Endothelial cell of umbilical vein (primary cell): ENCODE results near the gene EEA1. TPM values are rescaled to one million over a fixed set of nuclear protein-coding genes. Genes with fewer than 3 reads are reported as not detected.

ENCODE experiments used
- BruUV-seq: library from RNA; stranded (reverse); fragments of 400-500 nt; replicated peaks from 2 replicates; lab custom pipeline; 2021; lab: Mats Ljungman, UMichigan
- CTCF ChIA-PET: fragments of 300-600, 350-600 bp; sonication (Branson Sonifier 250); formaldehyde crosslinking; loops from one replicate; lab custom pipeline; 2021; ENCODE audit warnings: antibody characterized with exemption, inconsistent platforms; lab: Charles Lee
- POLR2A ChIA-PET: fragments of 300-600, 350-600 bp; sonication (Branson Sonifier 250); formaldehyde crosslinking; loops from one replicate; lab custom pipeline; 2021; ENCODE audit warnings: antibody characterized with exemption, inconsistent platforms; lab: Charles Lee
- DNase-seq: peaks from one replicate; pipeline ENCODE4 v3.0.0-alpha.2; 2011; ENCODE audit warnings: low read depth, low spot score
- FAIRE-seq: peaks from 2 replicates; lab custom pipeline; 2011; peaks lifted over from hg19 to GRCh38; lab: Jason Lieb, UNC
- H2AFZ ChIP-seq: 2 replicates; pipeline ENCODE4 v1.6.0; 2012; ENCODE audit warnings: low read depth, low read length, control low read depth, inconsistent platforms
- H3K27ac ChIP-seq: 2 replicates; pipeline ENCODE4 v1.5.1; 2011; ENCODE audit warnings: low read depth, mild to moderate bottlenecking, control low read depth, low read length, moderate library complexity; ENCODE audit not compliant: insufficient read depth
- H3K27me3 ChIP-seq, 2 experiments: 2 replicates each; pipeline versions ENCODE4 v1.6.0 to v1.6.1; 2011; ENCODE audit warnings: low read length in 2 of 2, mixed read lengths in 1 of 2; ENCODE audit not compliant: control insufficient read depth in 2 of 2, insufficient read depth in 2 of 2
- H3K36me3 ChIP-seq, 2 experiments: 2 replicates in 1 of 2; 3 replicates in 1 of 2; pipeline ENCODE4 v1.5.1; 2011; ENCODE audit warnings: low read length in 2 of 2, mild to moderate bottlenecking in 1 of 2, moderate library complexity in 1 of 2; ENCODE audit not compliant: control insufficient read depth in 2 of 2, insufficient read depth in 2 of 2; ENCODE audit errors: extremely low read depth in 1 of 2
- H3K4me1 ChIP-seq: 3 replicates; pipeline ENCODE4 v1.5.1; 2011; ENCODE audit warnings: mild to moderate bottlenecking, low read length; ENCODE audit not compliant: control insufficient read depth, insufficient read depth; ENCODE audit errors: extremely low read depth
- H3K4me2 ChIP-seq: 2 replicates; pipeline ENCODE4 v1.6.1; 2011; ENCODE audit warnings: low read length, control low read depth, mixed read lengths; ENCODE audit not compliant: insufficient read depth
- H3K4me3 ChIP-seq, 3 experiments: fragments of 200-600 bp in 1 of 3; sonication (generic), shearing (Covaris generic) in 1 of 3; replicated peaks in 1 of 3; 2 replicates each; pipeline ENCODE4 v1.5.1; 2011 to 2016; ENCODE audit warnings: control low read depth in 3 of 3, low read length in 3 of 3, mild to moderate bottlenecking in 2 of 3, inconsistent platforms in 1 of 3, low read depth in 1 of 3, moderate library complexity in 1 of 3; ENCODE audit not compliant: insufficient read depth in 1 of 3
- H3K79me2 ChIP-seq: 2 replicates; pipeline ENCODE4 v1.6.0; 2012; ENCODE audit warnings: low read length, inconsistent platforms; ENCODE audit not compliant: control insufficient read depth, insufficient read depth
- H3K9ac ChIP-seq: replicated peaks from 2 replicates; pipeline ENCODE3; 2011; ENCODE audit warnings: low read length, control low read depth; ENCODE audit not compliant: insufficient read depth; ENCODE audit errors: extremely low read depth
- H3K9me1 ChIP-seq: replicated peaks from 3 replicates; pipeline ENCODE4 v1.6.0; 2011; ENCODE audit warnings: mild to moderate bottlenecking, low read length; ENCODE audit not compliant: control insufficient read depth, insufficient read depth; ENCODE audit errors: extremely low read depth
- H3K9me3 ChIP-seq: replicated peaks from 2 replicates; pipeline ENCODE4 v1.5.1; 2012; ENCODE audit warnings: low read length, inconsistent platforms; ENCODE audit not compliant: control insufficient read depth, insufficient read depth
- H4K20me1 ChIP-seq: replicated peaks from 2 replicates; pipeline ENCODE3; 2011; ENCODE audit warnings: mild to moderate bottlenecking, low read length; ENCODE audit not compliant: control insufficient read depth, insufficient read depth; ENCODE audit errors: extremely low read depth
- EZH2 ChIP-seq: IDR thresholded peaks from 2 replicates; pipeline ENCODE4 v1.6.1; 2012; ENCODE audit warnings: borderline replicate concordance, low read depth, mild to moderate bottlenecking, moderate library complexity, low read length, inconsistent platforms; ENCODE audit not compliant: severe bottlenecking
- FOS ChIP-seq: IDR thresholded peaks from 2 replicates; pipeline ENCODE4 v1.6.1; 2011; ENCODE audit warnings: mild to moderate bottlenecking, low read length, moderate library complexity, borderline replicate concordance; ENCODE audit not compliant: insufficient read depth
- GATA2 ChIP-seq: IDR thresholded peaks from 2 replicates; pipeline ENCODE4 v1.7.0; 2011; ENCODE audit warnings: low read depth, mild to moderate bottlenecking, moderate library complexity, mixed read lengths, low read length; ENCODE audit not compliant: insufficient read length, insufficient read depth
- JUN ChIP-seq: IDR thresholded peaks from 2 replicates; pipeline ENCODE4 v1.6.1; 2011; ENCODE audit warnings: borderline replicate concordance, low read depth; ENCODE audit not compliant: insufficient read length, insufficient read depth
- MAX ChIP-seq: IDR thresholded peaks from 2 replicates; pipeline ENCODE4 v1.6.1; 2011; ENCODE audit not compliant: insufficient read depth, insufficient read length
- MYC ChIP-seq: IDR thresholded peaks from one replicate; pipeline ENCODE4 v1.6.1; 2011; ENCODE audit warnings: mild to moderate bottlenecking, low read depth, low read length
- POLR2A ChIP-seq: IDR thresholded peaks from 2 replicates; pipeline ENCODE4 v1.6.1; 2012; ENCODE audit warnings: low read depth, mild to moderate bottlenecking, control low read depth, low read length
- POLR2AphosphoS5 ChIP-seq: IDR thresholded peaks from 2 replicates; pipeline ENCODE4 v1.6.1; 2012; ENCODE audit warnings: low read depth, mild to moderate bottlenecking, control low read depth, low read length, moderate library complexity; ENCODE audit not compliant: insufficient read depth
- dilution Hi-C: fragments of 300-500 bp; cut with MboI; formaldehyde crosslinking; loops from one replicate; pipeline ENCODE4 v1.15.0; 2019; ENCODE audit warnings: low sequenced_read_pairs; ENCODE audit not compliant: extremely low pct_ligation_motif_present
- intact Hi-C: fragments of 100-400 bp; cut with micrococcal nuclease; formaldehyde crosslinking; loops from one replicate; pipeline ENCODE4 v1.10.0; 2022
- polyA plus RNA-seq, 4 experiments: library from polyadenylated mRNA; depleted of rRNA in 3 of 4; stranded (reverse) in 3 of 4; unstranded in 1 of 4; fragments of >200 nt; gene quantifications; 2 replicates each; pipeline versions ENCODE4 v1.2.1 to v1.2.3, GENCODE V29; 2011 to 2012; ENCODE audit warnings: missing spikeins in 1 of 4
- total RNA-seq: library from RNA; stranded (reverse); gene quantifications from 2 replicates; pipeline ENCODE4 v1.2.3, GENCODE V29; 2021
- TF ChIP-seq, protein P1 (sequence below), 2 donors: IDR thresholded peaks; 1 replicate in 1 of 2; 2 replicates in 1 of 2; pipeline ENCODE4 v1.5.1; 2011; ENCODE audit warnings: low read length in 2 of 2, mild to moderate bottlenecking in 2 of 2, moderate library complexity in 2 of 2, control low read depth in 1 of 2, inconsistent platforms in 1 of 2, low read depth in 1 of 2; ENCODE audit not compliant: insufficient read depth in 1 of 2; ENCODE audit errors: extremely low read depth in 1 of 2

The EEA1 gene
- total and polyA plus RNA-seq, 2 donors (not counting 3 experiments of a cell fraction or from before 2014, with no cell fraction given): 2.6 to 38.8 TPM

- no peaks in the 10 kb centered on the region for H3K9me3 ChIP-seq
- BruUV-seq: no TSS peak
- ChIA-PET CTCF (no interaction called here), POLR2A (interaction anchor here (0.6 to 0.7 kb wide), 2 partner anchors 54 to 180 kb away, joined by 3 to 5 read pairs; no protein-coding TSS in a partner anchor)
- no peak for FAIRE-seq
- no peaks in the 10 kb centered on the region for H4K20me1 ChIP-seq
- no peak overlapping the region for H3K4me2 ChIP-seq
- H3K36me3 ChIP-seq: peaks cover 0 to 11% of the 10 kb centered on the region in 2 experiments
- no peak overlapping the region for H3K4me3 ChIP-seq
- H3K79me2 ChIP-seq: no peaks in the 10 kb centered on the region
- H3K27ac ChIP-seq: no peak overlapping the region
- no peak overlapping the region for H2AFZ ChIP-seq
- H3K9me1 ChIP-seq: no peaks in the 10 kb centered on the region
- intact Hi-C loops (no loop called here), dilution Hi-C loops (no loop called here)
- H3K4me1 ChIP-seq: no peaks in the 10 kb centered on the region
- H3K27me3 ChIP-seq: no peaks in the 10 kb centered on the region
- H3K9ac ChIP-seq: no peak overlapping the region
- TF ChIP-seq GATA2 (no peak), POLR2AphosphoS5 (no peak), POLR2A (no peak), EZH2 (no peak), FOS (no peak), JUN (no peak), MYC (no peak), MAX (no peak)
- TF ChIP-seq, protein P1, sequence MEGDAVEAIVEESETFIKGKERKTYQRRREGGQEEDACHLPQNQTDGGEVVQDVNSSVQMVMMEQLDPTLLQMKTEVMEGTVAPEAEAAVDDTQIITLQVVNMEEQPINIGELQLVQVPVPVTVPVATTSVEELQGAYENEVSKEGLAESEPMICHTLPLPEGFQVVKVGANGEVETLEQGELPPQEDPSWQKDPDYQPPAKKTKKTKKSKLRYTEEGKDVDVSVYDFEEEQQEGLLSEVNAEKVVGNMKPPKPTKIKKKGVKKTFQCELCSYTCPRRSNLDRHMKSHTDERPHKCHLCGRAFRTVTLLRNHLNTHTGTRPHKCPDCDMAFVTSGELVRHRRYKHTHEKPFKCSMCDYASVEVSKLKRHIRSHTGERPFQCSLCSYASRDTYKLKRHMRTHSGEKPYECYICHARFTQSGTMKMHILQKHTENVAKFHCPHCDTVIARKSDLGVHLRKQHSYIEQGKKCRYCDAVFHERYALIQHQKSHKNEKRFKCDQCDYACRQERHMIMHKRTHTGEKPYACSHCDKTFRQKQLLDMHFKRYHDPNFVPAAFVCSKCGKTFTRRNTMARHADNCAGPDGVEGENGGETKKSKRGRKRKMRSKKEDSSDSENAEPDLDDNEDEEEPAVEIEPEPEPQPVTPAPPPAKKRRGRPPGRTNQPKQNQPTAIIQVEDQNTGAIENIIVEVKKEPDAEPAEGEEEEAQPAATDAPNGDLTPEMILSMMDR (IDR thresholded peaks at IDR 0.05; ENCODE audit: extremely low read depth in 1 of 2, insufficient read depth in 1 of 2, low read depth in 1 of 2, low read length in 2 of 2): no peak
- no peak for DNase-seq
Measured at GRCh38 chr12:92803903-92804302, 125.2 kb downstream of the EEA1 start.
